LHCN-M2 (cell line): ENCODE results near the gene KRT84. TPM values are rescaled to one million over a fixed set of nuclear protein-coding genes. Genes with fewer than 3 reads are reported as not detected.

Experiments used
- DNase-seq: peaks from one replicate; pipeline ENCODE4 v3.0.0-alpha.2; 2012; ENCODE audit warnings: low read depth
- polyA plus RNA-seq: library from polyadenylated mRNA; unstranded; fragments of >200 nt; gene quantifications from one replicate; pipeline ENCODE4 v1.2.1, GENCODE V29; 2012; ENCODE audit warnings: missing spikeins
- total RNA-seq: library from RNA; depleted of rRNA; stranded (reverse); fragments of >200 nt; gene quantifications from 2 replicates; pipeline ENCODE4 v1.2.3, GENCODE V29; 2014; rRNA removed

KRT84 gene
- not detected in 2 replicates for total RNA-seq
- not detected for polyA plus RNA-seq

GRCh38 chr12:52385226-52385702 lies at the start of gene KRT84:
Gene KRT84, minus strand, starts transcription at chr12:52385652. Its CDS starts 67 bp downstream, at chr12:52385585.
- DNase-seq: no peak

GRCh38 chr12:52434760-52435530 lies 49.5 kb upstream of the KRT84 start:
- DNase-seq: no peak

GRCh38 chr12:52434081-52434733 lies 48.8 kb upstream of the KRT84 start, which contains the start of gene KRT75:
Gene KRT75, minus strand, starts transcription at chr12:52434371. Its CDS starts 67 bp downstream, at chr12:52434304.
- DNase-seq: no peak

GRCh38 chr12:52433501-52434080 lies 48.1 kb upstream of the KRT84 start:
- DNase-seq: no peak

GRCh38 chr12:52432559-52433207 lies 47.2 kb upstream of the KRT84 start:
- DNase-seq: no peak

GRCh38 chr12:52428121-52428520 lies 42.7 kb upstream of the KRT84 start:
- no peak for DNase-seq

- no peak for DNase-seq
These were observed 41.6 kb upstream of the KRT84 start for GRCh38 chr12:52427083-52427482.

- DNase-seq: no peak
These were observed 40.6 kb upstream of the KRT84 start for GRCh38 chr12:52426034-52426433.

GRCh38 chr12:52425466-52425865 lies 40.0 kb upstream of the KRT84 start:
- DNase-seq: no peak

GRCh38 chr12:52423661-52424500 lies 38.4 kb upstream of the KRT84 start:
- no peak for DNase-seq

- DNase-seq: no peak
These were observed 37.6 kb upstream of the KRT84 start for GRCh38 chr12:52423035-52423434.

- peak; percentile 64 for DNase-seq
These were observed 34.2 kb upstream of the KRT84 start for GRCh38 chr12:52419656-52420055.

GRCh38 chr12:52418576-52419110 lies 33.2 kb upstream of the KRT84 start:
- no peak for DNase-seq

GRCh38 chr12:52417740-52418139 lies 32.3 kb upstream of the KRT84 start:
- DNase-seq: no peak

- DNase-seq: no peak
These were observed 31.3 kb upstream of the KRT84 start for GRCh38 chr12:52416795-52417194.

- peak; percentile 83 for DNase-seq
These were observed 30.7 kb upstream of the KRT84 start for GRCh38 chr12:52415870-52416750.

GRCh38 chr12:52414936-52415335 lies 29.5 kb upstream of the KRT84 start:
- no peak for DNase-seq

- no peak for DNase-seq
These were observed 28.4 kb upstream of the KRT84 start for GRCh38 chr12:52413782-52414345.

- no peak for DNase-seq
These were observed 27.8 kb upstream of the KRT84 start for GRCh38 chr12:52413202-52413601.
